GM19452 (cell line): Measurements from ENCODE around the gene AKT3.
"Not testable (repeated sequence)": the region's sequence is repeated elsewhere in the genome, so short reads cannot be mapped to it uniquely, and the experiment has no call there.

Experiments used
- ATAC-seq: cut with Tn5 transposase; IDR thresholded peaks from one replicate; pipeline ENCODE4 v1.9.1; 2021; ENCODE audit not compliant: unreplicated experiment

The AKT3 gene

GRCh38 chr1:243850202-243850451 lies at the start of gene AKT3:
TSS of gene AKT3 (minus strand) at chr1:243850243. CDS start at chr1:243843170, 7,073 bp downstream.
- peak; percentile 59 for ATAC-seq

- no peak for ATAC-seq
These were observed 48.2 kb upstream of the AKT3 start for GRCh38 chr1:243898278-243898677.

DNA sequence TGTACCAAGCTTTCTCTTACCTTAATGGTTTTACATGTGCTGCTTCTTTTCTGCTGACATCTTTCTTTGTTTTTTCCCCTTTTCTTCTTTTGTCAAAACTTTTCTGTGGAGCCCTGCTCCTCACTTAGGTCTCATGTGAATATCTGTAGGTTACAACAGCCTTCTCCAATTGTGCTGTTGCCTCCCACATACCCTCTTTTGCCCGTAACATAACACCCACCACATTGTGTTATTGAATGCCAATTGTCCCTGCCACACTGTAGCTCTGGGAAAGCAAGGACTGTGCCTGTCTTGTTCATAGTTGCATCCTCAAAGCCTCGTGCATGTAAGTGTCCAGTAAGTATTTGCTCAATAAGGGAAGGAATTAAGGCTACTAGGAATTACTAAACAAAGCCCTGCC lies 46.3 kb upstream of the AKT3 start:
- no peak for ATAC-seq

DNA sequence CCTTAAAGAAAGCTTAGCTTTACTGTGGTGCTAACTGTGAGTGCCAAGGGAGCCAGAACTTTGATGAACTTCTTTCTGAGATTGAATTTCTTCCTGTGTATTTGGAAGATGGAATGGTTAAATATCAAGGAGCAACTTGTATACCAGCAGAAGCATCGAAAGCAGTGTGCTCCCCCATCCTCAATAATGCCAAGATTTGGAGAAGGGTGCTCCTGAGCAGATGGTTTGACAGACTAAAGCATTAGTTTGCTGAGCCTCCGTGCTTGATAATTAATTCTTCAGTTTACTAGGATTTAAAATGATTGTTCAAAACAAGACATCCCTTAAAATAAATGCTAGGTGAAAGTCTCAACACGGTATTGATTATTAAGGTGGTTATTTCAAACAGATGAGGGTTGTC lies 42.4 kb upstream of the AKT3 start:
- ATAC-seq = no peak

- ATAC-seq = no peak
These were observed 40.5 kb upstream of the AKT3 start for GRCh38 chr1:243890576-243890975.

GRCh38 chr1:243885806-243886205 lies 35.8 kb upstream of the AKT3 start:
- no peak for ATAC-seq

- ATAC-seq = no peak
These were observed 34.6 kb upstream of the AKT3 start for GRCh38 chr1:243884603-243885002.

DNA sequence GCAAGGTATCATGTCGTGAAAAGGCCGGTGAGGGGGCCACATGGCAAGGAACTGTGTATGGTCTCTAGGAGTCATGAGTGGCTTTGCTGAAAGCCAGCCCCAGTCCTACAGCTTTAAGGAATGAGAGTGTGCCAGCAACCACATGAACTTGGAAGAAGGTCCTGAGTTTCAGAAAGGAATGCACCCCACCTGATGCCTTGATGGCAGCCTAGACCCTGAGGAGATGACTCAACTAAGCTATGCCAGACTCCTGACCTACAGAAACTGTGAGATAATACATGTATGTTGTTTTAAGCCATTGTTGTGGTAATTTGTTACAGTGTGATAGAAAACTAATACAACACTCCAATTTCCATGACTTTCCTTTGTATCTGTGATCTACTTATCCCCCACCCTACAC lies 33.5 kb upstream of the AKT3 start:
- ATAC-seq = no peak

DNA sequence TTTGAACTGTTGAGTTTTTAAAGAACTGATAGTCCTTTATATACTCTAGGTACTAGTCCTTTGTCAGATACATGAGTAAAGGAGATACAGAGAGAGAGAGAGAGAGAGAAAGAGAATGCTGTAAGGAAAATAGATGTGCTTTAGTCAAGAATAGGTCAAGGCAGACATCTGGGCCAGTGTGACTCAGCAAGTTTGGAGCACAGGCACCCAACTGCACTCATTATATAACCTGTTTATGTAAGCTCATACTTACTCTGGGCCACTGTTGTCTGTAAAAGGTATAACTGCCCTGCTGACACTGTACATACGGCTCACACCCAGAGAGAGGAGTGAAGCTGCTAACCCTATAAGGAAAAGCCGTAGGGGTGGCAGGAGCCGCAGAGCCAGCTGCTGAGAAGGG lies 32.2 kb upstream of the AKT3 start:
- no peak for ATAC-seq

- not testable (repeated sequence) for ATAC-seq
These were observed 27.0 kb upstream of the AKT3 start for GRCh38 chr1:243877058-243877457.

DNA sequence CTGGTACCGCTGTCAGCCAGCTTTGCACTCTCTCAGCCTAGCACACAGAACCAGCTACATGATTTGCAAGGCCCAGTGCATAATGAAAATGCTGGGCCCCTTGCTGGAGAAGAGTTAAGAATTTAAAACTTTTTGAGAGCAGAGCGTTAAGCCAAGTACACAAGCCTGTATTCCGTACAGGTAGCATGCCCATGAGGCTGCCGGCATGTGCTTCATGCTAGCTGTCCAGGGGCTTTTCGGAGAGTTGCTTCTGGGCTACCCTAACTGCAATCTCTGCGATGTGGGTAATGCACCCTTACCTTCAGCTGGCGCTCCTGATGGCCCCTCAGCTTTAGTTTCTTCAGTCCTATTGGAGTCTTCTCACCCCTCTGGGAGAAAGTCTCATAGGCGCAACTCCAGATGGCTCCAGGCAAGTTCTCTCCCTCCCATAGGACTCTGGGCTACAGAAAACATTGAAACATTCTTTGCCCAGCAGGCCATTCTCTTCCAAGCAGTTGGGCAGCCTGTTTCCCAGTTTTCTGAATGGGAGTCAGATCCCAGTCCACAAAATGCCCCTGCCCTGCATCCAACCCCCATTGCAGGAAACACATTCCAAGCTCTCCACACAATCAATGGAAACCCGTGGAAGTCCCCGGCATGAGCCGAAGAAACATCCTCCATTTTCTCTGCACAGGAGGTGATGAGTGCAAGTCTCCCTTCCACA lies 5.7 kb upstream of the AKT3 start:
- ATAC-seq = no peak

DNA sequence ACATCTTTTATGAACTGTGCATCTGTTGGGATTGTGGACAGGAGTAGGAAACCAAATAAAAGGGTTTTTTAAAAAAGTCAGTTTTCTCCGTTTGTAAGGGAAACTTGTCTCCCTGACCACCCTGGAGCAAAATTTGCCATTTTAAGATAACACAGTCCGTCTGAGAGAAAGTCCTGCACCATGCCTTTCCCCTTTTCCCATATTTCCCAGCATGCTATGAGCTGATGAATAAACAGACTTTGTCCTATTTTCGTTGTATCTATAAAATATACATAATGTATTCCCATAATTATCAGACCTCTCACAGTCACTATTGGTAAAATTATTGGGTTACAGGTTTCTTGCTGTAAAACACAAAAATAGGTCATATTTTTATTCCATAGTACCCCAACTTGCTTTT lies 1.7 kb upstream of the AKT3 start:
- no peak for ATAC-seq

- no peak for ATAC-seq
These were observed 1.3 kb upstream of the AKT3 start for GRCh38 chr1:243851257-243851756.

- peak; percentile 51 for ATAC-seq
These were observed 611 bp upstream of the AKT3 start for GRCh38 chr1:243850452-243851256.

- peak; percentile 23 for ATAC-seq
These were observed 432 bp downstream of the AKT3 start for GRCh38 chr1:243849421-243850201.

- no peak for ATAC-seq
These were observed 1.1 kb downstream of the AKT3 start for GRCh38 chr1:243848858-243849420.

DNA sequence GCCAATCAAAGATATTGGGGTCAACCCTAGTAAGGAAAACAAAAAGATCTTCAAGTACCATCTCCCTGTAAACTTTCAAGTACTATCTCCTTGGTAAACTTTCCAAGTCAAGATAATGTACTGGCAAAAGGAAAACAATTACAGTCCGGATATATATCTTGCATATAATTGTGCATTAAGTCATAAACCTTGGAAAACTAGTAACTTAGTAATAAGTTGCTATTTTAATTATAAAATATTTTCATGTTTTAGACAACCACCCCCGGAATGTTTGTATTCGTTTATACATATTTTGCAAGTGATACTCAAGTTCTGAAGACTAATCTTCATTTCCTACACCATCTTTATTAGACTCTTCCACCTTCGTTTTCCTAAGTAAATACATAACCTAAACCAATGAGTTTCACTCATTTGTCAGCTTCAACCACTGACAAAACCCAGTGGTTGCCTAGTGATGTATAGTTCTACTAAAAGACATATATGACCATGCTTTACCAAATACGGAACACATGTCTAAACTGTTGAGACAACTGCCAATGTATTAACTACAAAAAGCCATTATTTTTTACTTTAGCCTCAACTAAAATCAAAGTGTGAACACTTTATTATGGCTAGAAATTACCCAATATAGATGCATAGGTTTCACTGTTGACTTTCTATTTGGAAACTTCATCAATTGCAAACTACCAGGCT lies 1.7 kb downstream of the AKT3 start:
- no peak for ATAC-seq

GRCh38 chr1:243846761-243847160 lies 3.3 kb downstream of the AKT3 start:
- ATAC-seq = no peak

GRCh38 chr1:243845888-243846287 lies 4.2 kb downstream of the AKT3 start:
- ATAC-seq = no peak

DNA sequence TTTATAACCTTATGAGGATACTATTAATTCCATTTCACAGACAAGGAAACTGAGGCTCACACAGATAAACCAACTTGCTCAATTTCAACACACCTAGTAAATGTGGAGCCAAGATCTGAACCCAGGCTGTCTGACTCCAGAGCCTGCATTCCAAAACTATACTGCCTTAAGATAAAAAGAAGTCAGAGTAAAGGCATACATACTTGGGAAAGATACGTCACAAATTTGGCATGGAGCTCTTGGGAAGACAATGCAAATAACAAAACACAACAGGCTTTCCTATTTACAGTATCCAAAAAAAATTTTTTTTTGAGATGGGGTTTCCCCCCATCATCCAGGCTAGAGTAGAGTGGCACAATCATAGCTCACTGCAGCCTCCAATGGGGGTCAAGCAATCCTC lies 5.9 kb downstream of the AKT3 start:
- ATAC-seq = no peak

- ATAC-seq = no peak
These were observed 7.0 kb downstream of the AKT3 start for GRCh38 chr1:243842978-243843511.
